ENCODE results near the gene GET3.

GET3 gene

DNA sequence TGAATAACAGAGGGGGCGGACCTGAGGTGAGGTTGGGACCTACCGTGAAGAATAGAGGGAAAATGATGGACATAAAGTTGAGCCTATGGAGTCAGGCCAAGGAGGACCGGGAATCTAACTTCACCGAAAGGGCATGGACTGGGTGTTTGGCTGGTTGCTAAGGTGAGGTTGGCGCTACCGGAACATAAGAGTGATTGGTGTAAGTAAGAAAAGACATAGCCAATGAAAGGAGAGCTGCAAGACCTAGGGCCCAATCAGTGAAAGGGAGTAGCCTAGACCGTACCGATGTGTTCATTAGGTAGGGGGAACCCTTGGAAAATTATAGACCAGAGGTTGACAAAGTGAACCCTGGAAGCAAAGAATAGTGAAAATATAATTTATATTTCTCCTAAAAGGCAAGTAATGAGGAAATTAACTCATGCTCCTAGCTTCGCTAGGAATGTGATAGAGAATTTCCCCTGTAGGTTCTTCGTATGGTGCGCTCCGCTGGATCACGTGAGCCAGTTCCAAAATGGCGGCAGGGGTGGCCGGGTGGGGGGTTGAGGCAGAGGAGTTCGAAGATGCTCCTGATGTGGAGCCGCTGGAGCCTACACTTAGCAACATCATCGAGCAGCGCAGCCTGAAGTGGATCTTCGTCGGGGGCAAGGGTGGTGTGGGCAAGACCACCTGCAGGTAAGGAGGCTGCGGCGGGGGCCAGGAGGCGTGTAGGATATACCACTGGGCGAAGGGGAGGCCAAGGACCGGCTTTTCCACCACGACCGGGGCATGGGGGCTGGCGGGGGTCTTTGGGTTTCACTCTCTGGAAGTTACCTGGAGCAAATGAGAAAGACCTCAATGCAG lies at the start of gene GET3:
Gene GET3, plus strand, starts transcription at position 503 of the 840 bp plus-strand sequence. Its CDS starts 9 bp downstream, at position 512.
- TF ChIP-seq, protein P1, sequence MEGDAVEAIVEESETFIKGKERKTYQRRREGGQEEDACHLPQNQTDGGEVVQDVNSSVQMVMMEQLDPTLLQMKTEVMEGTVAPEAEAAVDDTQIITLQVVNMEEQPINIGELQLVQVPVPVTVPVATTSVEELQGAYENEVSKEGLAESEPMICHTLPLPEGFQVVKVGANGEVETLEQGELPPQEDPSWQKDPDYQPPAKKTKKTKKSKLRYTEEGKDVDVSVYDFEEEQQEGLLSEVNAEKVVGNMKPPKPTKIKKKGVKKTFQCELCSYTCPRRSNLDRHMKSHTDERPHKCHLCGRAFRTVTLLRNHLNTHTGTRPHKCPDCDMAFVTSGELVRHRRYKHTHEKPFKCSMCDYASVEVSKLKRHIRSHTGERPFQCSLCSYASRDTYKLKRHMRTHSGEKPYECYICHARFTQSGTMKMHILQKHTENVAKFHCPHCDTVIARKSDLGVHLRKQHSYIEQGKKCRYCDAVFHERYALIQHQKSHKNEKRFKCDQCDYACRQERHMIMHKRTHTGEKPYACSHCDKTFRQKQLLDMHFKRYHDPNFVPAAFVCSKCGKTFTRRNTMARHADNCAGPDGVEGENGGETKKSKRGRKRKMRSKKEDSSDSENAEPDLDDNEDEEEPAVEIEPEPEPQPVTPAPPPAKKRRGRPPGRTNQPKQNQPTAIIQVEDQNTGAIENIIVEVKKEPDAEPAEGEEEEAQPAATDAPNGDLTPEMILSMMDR (IDR thresholded peaks at IDR 0.05), result no peak
- peak; percentile 82 for DNase-seq
- Mint-ChIP-seq H3K27me3 (ENCODE audit: low read depth, poor library complexity) (peaks cover 5% of the 10 kb centered on the region), H3K4me1 (peaks cover 43% of the 10 kb centered on the region), H3K9me3 (no peaks in the 10 kb centered on the region), H3K36me3 (ENCODE audit: low read depth) (peaks cover 26% of the 10 kb centered on the region), H3K4me3 (peak within 1 kb of the TSS; percentile 100), H3K27ac (peak within 1 kb of the TSS; percentile 100)

DNA sequence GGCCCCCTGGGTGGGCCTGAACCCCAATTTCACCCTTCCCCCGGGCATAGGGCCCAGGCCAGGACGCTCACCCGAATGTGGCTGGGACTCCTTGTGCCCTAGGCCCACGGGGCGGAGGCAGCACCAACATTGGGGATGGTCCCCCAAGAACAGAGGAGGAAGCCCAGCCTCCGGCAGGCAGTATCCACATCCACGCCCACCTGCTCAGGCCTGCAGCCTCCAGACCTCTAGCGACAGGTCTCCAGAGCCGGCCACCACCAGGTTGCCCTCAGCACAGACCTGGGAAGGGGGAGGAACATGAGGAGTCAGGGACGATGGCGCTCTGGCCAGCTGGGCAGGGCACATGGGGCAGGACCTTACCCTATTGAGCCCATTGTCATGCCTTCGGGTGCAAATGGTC lies 48.3 kb upstream of the GET3 start:
- Mint-ChIP-seq H3K36me3 (ENCODE audit: low read depth) (peaks cover 1% of the 10 kb centered on the region), H3K27me3 (ENCODE audit: low read depth, poor library complexity) (peaks cover 3% of the 10 kb centered on the region), H3K4me3 (no peak overlapping the region), H3K4me1 (peaks cover 10% of the 10 kb centered on the region), H3K9me3 (no peaks in the 10 kb centered on the region), H3K27ac (no peak overlapping the region)
- TF ChIP-seq, protein P1 (IDR thresholded peaks at IDR 0.05), result no peak
- no peak for DNase-seq

- Mint-ChIP-seq H3K4me1 (peaks cover 10% of the 10 kb centered on the region), H3K9me3 (no peaks in the 10 kb centered on the region), H3K27ac (no peak overlapping the region), H3K36me3 (ENCODE audit: low read depth) (no peaks in the 10 kb centered on the region), H3K4me3 (no peak overlapping the region), H3K27me3 (ENCODE audit: low read depth, poor library complexity) (peaks cover 3% of the 10 kb centered on the region)
- no peak for DNase-seq
- TF ChIP-seq, protein P1 (IDR thresholded peaks at IDR 0.05), result no peak
These were observed 47.6 kb upstream of the GET3 start for GRCh38 chr19:12689581-12690216.

- Mint-ChIP-seq H3K36me3 (ENCODE audit: low read depth) (peaks cover under 1% of the 10 kb centered on the region), H3K27me3 (ENCODE audit: low read depth, poor library complexity) (peaks cover 3% of the 10 kb centered on the region), H3K4me3 (no peak overlapping the region), H3K27ac (no peak overlapping the region), H3K4me1 (peaks cover 7% of the 10 kb centered on the region), H3K9me3 (no peaks in the 10 kb centered on the region)
- TF ChIP-seq, protein P1 (IDR thresholded peaks at IDR 0.05), result no peak
- no peak for DNase-seq
These were observed 44.3 kb upstream of the GET3 start for GRCh38 chr19:12692960-12693359.

- Mint-ChIP-seq H3K4me1 (peaks cover 17% of the 10 kb centered on the region), H3K4me3 (peak overlapping the region; percentile 93), H3K9me3 (no peaks in the 10 kb centered on the region), H3K36me3 (ENCODE audit: low read depth) (peaks cover 12% of the 10 kb centered on the region), H3K27me3 (ENCODE audit: low read depth, poor library complexity) (peaks cover 3% of the 10 kb centered on the region), H3K27ac (no peak overlapping the region)
- no peak for DNase-seq
- TF ChIP-seq, protein P1 (IDR thresholded peaks at IDR 0.05), result no peak
These were observed 42.7 kb upstream of the GET3 start for GRCh38 chr19:12694641-12695040.

Data from nephron progenitor cell (in vitro differentiated cells).